HG03039 (cell line): ENCODE measurements around the gene DERA.
"Not testable (repeated sequence)": the region's sequence is repeated elsewhere in the genome, so short reads cannot be mapped to it uniquely, and the experiment has no call there.

ENCODE experiments used
- ATAC-seq: cut with Tn5 transposase; IDR thresholded peaks from one replicate; pipeline ENCODE4 v1.9.1; 2021; ENCODE audit warnings: mild to moderate bottlenecking, moderate library complexity; ENCODE audit not compliant: unreplicated experiment

DERA gene

GRCh38 chr12:15910864-15911721 is at the start of gene DERA:
TSS of gene DERA (plus strand) at chr12:15911332. CDS start at chr12:15911384, 52 bp downstream.
- ATAC-seq: peak; percentile 96

GRCh38 chr12:15861404-15861803 is 49.7 kb upstream of the DERA start:
- no peak for ATAC-seq

- no peak for ATAC-seq
Observed at GRCh38 chr12:15862840-15863239, 48.3 kb upstream of the DERA start.

GRCh38 chr12:15863372-15863771 is 47.8 kb upstream of the DERA start:
- no peak for ATAC-seq

- ATAC-seq: peak; percentile 83
Observed at GRCh38 chr12:15863984-15864383, 47.1 kb upstream of the DERA start.

- ATAC-seq: no peak
Observed at GRCh38 chr12:15868186-15868585, 42.9 kb upstream of the DERA start.

GRCh38 chr12:15873556-15873955 is 37.6 kb upstream of the DERA start:
- no peak for ATAC-seq

- not testable (repeated sequence) for ATAC-seq
Observed at GRCh38 chr12:15874556-15875145, 36.5 kb upstream of the DERA start.

GRCh38 chr12:15875863-15876262 is 35.3 kb upstream of the DERA start:
- no peak for ATAC-seq

- ATAC-seq: no peak
Observed at GRCh38 chr12:15879413-15879812, 31.7 kb upstream of the DERA start.

- no peak for ATAC-seq
Observed at GRCh38 chr12:15880721-15881120, 30.4 kb upstream of the DERA start.

GRCh38 chr12:15882118-15882971 is 28.8 kb upstream of the DERA start, which contains the start of gene STRAP:
TSS of gene STRAP (plus strand) at chr12:15882387. CDS start at chr12:15882708, 321 bp downstream.
- peak; percentile 95 for ATAC-seq

- no peak for ATAC-seq
Observed at GRCh38 chr12:15883536-15883935, 27.6 kb upstream of the DERA start.

GRCh38 chr12:15886372-15887042 is 24.6 kb upstream of the DERA start:
- ATAC-seq: no peak

- no peak for ATAC-seq
Observed at GRCh38 chr12:15887043-15887817, 23.9 kb upstream of the DERA start.

GRCh38 chr12:15892645-15893259 is 18.4 kb upstream of the DERA start:
- no peak for ATAC-seq

- ATAC-seq: no peak
Observed at GRCh38 chr12:15893260-15893659, 17.9 kb upstream of the DERA start.

GRCh38 chr12:15896867-15897266 is 14.3 kb upstream of the DERA start:
- no peak for ATAC-seq

GRCh38 chr12:15897433-15897832 is 13.7 kb upstream of the DERA start:
- no peak for ATAC-seq
